Gastroesophageal sphincter (tissue), 3 donors: ENCODE measurements around the gene IGFL2.

Experiments used
- CTCF ChIP-seq, 4 experiments: fragments of 200-600 bp in 2 of 4; fragments of 450-650 bp in 2 of 4; sonication (generic) in 1 of 4; IDR thresholded peaks; one replicate each; pipeline ENCODE4 v1.5.1; 2017 to 2019; ENCODE audit warnings: antibody characterized with exemption in 4 of 4, mild to moderate bottlenecking in 2 of 4, moderate library complexity in 2 of 4
- EP300 ChIP-seq: sonication (generic); formaldehyde crosslinking; IDR thresholded peaks from one replicate; pipeline ENCODE4 v1.6.1; 2017; ENCODE audit warnings: antibody characterized with exemption, mild to moderate bottlenecking
- POLR2A ChIP-seq, 2 donors: fragments of 450-650 bp; IDR thresholded peaks; one replicate each; pipeline ENCODE4 v1.6.1; 2017; ENCODE audit warnings: antibody characterized with exemption in 2 of 2, mild to moderate bottlenecking in 2 of 2, moderate library complexity in 1 of 2
- POLR2AphosphoS5 ChIP-seq: sonication (generic); formaldehyde crosslinking; IDR thresholded peaks from one replicate; pipeline ENCODE4 v1.6.1; 2017; ENCODE audit warnings: antibody characterized with exemption

DNA sequence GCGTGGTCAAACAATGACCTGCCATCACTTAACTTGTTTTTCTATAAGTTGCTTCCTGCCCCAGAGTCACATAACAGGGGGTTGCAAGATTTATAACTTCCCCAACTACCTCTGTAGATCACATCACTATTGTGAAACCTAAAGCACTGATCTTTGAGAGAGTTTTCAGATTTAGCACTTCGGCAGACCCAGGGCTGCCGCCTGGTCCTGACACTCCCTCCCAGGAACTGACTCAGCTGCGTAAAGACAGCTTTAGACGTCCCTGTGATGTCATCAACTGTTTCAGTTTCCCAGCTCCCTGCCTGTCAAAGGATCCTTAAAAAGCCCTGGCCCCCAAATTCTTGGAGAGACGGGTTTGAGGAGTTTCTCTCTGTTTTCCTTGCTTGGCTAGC is 33.3 kb downstream of the IGFL2 start:
- TF ChIP-seq CTCF (IDR thresholded peaks at IDR 0.05) (no peak), POLR2AphosphoS5 (no peak), POLR2A (IDR thresholded peaks at IDR 0.05) (no peak), EP300 (no peak)
